ENCODE data around the gene CARF.

The CARF gene

DNA sequence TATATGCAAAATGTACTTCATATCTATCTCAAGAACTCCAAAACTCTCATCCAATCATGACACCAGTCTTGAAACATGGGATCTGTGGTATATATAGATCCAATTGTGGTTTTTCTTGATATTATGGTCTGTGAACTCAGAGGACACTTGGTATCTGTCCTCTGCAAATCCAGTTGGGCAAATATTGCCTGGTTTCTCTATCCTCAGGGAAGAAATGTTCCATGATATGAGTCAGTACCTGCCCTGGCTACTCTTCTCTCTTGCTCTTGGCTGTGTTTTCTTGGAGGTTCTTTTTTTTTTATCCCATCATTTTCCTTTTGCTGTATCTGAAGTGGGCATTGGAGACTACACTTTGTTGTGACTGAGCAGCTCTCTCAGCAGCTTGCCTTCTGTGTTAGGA lies 113.5 kb downstream of the CARF start:
- no peak for DNase-seq

DNA sequence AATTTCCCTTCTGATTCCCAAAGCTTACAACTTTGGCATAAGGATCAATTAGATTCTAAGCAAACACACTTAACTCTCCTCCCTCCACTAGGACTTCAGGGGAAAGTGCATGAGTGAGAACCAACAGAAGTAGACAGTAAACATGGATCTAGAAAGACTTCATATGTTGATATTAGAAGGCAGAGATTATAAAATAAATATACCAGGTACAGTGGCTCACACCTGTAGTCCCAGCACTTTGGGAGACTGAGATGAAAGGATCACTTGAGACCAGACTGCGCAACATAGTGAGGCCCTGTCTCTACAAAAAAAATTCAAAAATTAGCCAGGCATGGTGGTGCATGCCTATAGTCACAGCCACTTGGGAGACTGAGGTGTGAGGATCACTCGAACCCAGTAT lies 118.5 kb downstream of the CARF start:
- no peak for DNase-seq

DNA sequence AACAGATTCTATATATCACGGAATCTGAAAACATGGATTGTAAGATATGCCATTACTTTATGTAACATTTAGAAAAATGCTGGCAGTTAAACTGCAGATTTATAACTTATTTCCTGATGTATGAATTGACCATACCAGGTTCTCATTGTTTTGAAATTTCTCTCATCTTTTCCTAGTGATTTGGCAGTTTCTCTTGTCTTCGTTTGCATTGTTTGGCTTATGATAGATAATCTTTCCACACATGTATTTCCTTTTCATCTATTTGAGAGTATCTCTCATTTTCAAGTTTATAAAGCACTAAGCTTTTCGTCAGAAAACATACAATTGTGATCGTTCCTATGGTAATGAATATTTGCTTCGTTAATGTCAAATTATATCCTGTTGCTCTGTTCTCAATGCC lies 118.9 kb downstream of the CARF start:
- no peak for DNase-seq

DNA sequence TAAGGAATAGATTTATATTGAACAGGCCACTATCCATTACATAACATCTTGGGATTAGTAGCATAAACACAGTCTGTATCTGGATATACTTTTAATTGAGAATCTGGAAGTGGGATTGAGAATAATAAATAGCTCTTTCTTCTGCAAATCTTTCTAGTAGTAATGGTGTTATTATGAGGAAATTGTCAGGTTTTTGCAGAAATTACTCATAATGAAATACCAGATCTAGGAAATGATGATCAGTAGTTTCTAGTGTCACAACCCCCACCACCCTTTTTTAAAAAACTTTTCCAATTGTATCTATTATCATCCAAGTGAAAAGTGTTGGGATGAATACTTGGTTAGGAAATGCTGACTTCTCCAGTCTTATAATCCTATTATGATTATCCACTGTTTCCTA lies 121.3 kb downstream of the CARF start:
- DNase-seq: no peak

DNA sequence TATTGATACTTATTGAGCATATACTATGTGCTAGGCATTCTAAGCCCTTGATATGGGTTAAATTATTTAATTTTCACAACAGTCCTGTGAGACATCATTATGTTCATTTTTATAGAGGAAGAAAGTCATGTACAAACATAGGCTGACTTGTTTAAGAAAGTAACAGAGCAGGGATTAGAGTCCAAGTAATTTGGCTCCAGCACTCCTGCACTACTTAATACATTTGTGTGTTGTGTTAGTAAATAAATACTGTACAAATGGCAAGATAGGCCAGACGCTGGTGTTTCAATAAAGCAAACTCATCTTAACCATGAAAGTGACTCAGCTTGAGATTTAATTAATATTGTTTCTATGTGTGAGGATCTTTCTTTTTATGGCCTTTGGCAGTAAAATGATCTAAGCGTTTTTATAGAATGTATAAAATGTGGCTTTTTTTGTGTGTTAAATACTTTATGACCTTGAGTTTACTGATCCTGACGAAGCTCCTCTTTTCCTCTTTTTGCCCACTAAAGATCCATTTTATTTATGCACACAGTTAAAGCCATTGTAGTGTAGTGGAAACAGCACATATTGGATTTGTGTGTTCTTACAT lies 123.9 kb downstream of the CARF start:
- DNase-seq: no peak
